ENCODE results near the gene SLC34A2. TPM values are rescaled to one million over a fixed set of nuclear protein-coding genes. Genes with fewer than 3 reads are reported as not detected.
"Not testable (repeated sequence)": the region's sequence is repeated elsewhere in the genome, so short reads cannot be mapped to it uniquely, and the experiment has no call there.

SLC34A2 gene
- total RNA-seq, 2 experiments from 2014 or later = not detected

DNA sequence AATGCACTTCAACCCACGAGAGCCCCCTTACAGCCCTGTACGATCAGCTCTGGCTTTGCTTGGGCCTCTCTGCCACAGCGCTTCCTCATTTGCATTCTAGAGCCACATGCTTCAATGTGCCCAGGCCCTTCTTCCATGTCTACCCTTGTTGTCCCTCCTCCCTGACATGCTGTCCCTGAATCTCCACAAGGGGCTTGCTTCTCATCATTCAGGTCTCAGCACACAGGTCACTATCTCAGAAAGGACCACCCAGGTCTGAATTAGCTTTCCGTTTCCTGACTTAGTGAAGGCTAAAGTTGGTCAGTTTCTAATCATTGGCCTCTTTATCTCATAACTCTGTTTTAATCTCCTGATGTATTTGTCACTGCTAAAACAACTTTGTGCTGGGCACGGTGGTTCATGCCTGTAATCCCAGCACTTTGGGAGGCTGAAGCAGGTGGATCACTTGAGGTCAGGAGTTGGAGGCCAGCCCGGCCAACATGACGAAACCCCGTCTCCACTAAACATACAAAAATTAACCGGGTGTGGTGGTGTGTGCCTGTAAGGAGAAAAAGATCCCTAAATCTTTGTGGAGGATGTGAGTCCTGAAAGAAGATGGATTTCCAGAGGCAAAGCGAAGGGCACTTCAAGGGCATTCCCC, 17.9 kb upstream of the SLC34A2 start:
- Mint-ChIP-seq H3K4me1 (ENCODE audit: low read depth) (no peaks in the 10 kb centered on the region), H3K27me3 (ENCODE audit: low read depth) (no peaks in the 10 kb centered on the region), H3K36me3 (ENCODE audit: low read depth) (no peaks in the 10 kb centered on the region), H3K4me3 (no peak overlapping the region), H3K9me3 (ENCODE audit: insufficient read depth) (no peaks in the 10 kb centered on the region), H3K27ac (no peak overlapping the region)
- ATAC-seq (no peak), DNase-seq (no peak)
- CTCF ChIA-PET = no interaction called here
- POLR2A ChIA-PET = no interaction called here

- Mint-ChIP-seq H3K4me1 (ENCODE audit: low read depth) (no peaks in the 10 kb centered on the region), H3K27ac (no peak overlapping the region), H3K36me3 (ENCODE audit: low read depth) (no peaks in the 10 kb centered on the region), H3K27me3 (ENCODE audit: low read depth) (no peaks in the 10 kb centered on the region), H3K4me3 (no peak overlapping the region), H3K9me3 (ENCODE audit: insufficient read depth) (no peaks in the 10 kb centered on the region)
- DNase-seq = no peak
- POLR2A ChIA-PET = no interaction called here
- CTCF ChIA-PET = no interaction called here
- ATAC-seq = no peak
These were observed 17.4 kb upstream of the SLC34A2 start for GRCh38 chr4:25638221-25638601.

DNA sequence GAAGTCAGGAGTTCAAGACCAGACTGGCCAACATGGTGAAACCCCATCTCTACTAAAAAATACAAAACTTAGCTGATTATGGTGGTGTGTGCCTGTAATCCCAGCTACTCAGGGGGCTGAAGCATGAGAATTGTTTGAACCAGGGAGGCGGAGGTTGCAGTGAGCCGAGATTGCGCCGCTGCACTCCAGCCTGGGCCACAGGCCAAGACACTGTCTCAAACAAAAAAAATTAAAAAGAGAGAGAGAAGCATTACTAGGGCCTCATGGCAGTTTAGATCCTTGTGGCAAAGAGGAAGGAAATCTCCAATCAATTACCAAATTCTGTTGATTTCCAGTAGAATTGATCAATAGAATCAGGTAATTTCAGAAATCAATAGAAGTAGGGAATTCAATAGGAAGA, 16.8 kb upstream of the SLC34A2 start:
- H3K27ac Mint-ChIP-seq = no peak overlapping the region
- no peak overlapping the region for H3K4me3 Mint-ChIP-seq
- ChIA-PET CTCF (no interaction called here), POLR2A (interaction anchor here (0.5 kb wide), 1 partner anchor 434 kb away, joined by 3 read pairs; no protein-coding TSS in a partner anchor)
- ATAC-seq (no peak), DNase-seq (no peak)
- H3K36me3 Mint-ChIP-seq (ENCODE audit: low read depth) = no peaks in the 10 kb centered on the region
- H3K9me3 Mint-ChIP-seq (ENCODE audit: insufficient read depth) = no peaks in the 10 kb centered on the region
- H3K27me3 Mint-ChIP-seq (ENCODE audit: low read depth) = no peaks in the 10 kb centered on the region
- H3K4me1 Mint-ChIP-seq (ENCODE audit: low read depth) = no peaks in the 10 kb centered on the region

- CTCF ChIA-PET = no interaction called here
- Mint-ChIP-seq H3K27me3 (ENCODE audit: low read depth) (peaks cover 27% of the 10 kb centered on the region), H3K9me3 (ENCODE audit: insufficient read depth) (no peaks in the 10 kb centered on the region), H3K36me3 (ENCODE audit: low read depth) (no peaks in the 10 kb centered on the region), H3K4me1 (ENCODE audit: low read depth) (peaks cover 7% of the 10 kb centered on the region), H3K27ac (no peak overlapping the region), H3K4me3 (no peak overlapping the region)
- ATAC-seq (no peak), DNase-seq (no peak)
- POLR2A ChIA-PET = interaction anchor here (0.5 kb wide), 1 partner anchor 1165 kb away, joined by 3 read pairs; no protein-coding TSS in a partner anchor
These were observed 5.3 kb upstream of the SLC34A2 start for GRCh38 chr4:25650311-25650710.

- no peak for ATAC-seq
- H3K27ac Mint-ChIP-seq = no peak overlapping the region
- H3K36me3 Mint-ChIP-seq (ENCODE audit: low read depth) = no peaks in the 10 kb centered on the region
- peaks cover 38% of the 10 kb centered on the region for H3K27me3 Mint-ChIP-seq (ENCODE audit: low read depth)
- H3K4me3 Mint-ChIP-seq = no peak overlapping the region
- peaks cover 10% of the 10 kb centered on the region for H3K4me1 Mint-ChIP-seq (ENCODE audit: low read depth)
- POLR2A ChIA-PET = no interaction called here
- no peaks in the 10 kb centered on the region for H3K9me3 Mint-ChIP-seq (ENCODE audit: insufficient read depth)
- no peak for DNase-seq
- CTCF ChIA-PET = no interaction called here
These were observed 4.0 kb upstream of the SLC34A2 start for GRCh38 chr4:25651682-25652081.

DNA sequence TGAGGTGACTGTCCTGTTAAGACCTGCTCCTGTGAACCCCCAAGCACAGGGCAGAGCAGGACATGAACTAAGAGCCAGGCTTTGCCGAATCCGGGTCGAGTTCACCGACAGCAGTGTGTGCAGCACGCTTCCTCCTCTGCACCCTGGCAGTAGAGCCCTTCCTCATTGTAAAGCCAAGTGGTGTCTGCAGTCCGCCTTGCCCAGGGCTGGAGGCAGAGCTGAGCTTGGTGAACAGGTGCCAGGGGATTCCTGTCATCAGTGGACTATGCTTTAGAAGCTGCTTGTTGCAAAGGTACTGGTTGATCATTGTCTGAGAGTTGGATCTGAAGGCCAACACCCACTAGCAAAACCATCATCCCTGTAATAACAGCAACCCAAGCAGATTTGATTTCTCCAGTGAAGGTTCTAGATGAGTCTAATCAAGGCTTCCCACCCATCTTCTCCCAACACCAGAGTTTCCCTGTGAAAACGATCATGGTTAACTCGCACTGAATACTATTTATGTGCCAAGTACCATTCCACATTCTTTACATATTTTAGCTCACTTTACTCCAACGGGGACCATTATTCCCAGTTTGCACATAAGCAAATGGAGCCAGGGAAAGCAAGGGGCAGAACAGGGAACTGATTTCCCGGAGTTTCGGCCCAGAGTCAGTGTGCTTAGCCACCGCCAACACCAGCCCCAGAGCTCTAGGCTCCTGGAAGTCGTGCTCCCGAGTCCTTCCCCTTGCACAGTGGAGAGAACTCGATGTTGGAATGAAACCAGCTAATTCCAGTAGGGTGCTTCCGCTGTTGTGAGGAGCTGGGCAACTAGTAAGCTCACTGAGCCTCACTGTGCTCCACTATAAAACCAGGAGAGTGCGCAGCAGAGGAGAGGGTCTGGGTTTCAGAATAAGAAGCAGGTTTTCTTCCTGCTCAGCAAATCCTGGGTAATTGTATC, 1.4 kb upstream of the SLC34A2 start:
- DNase-seq (no peak), ATAC-seq (no peak)
- Mint-ChIP-seq H3K9me3 (ENCODE audit: insufficient read depth) (no peaks in the 10 kb centered on the region), H3K36me3 (ENCODE audit: low read depth) (no peaks in the 10 kb centered on the region), H3K4me1 (ENCODE audit: low read depth) (peaks cover 10% of the 10 kb centered on the region), H3K27ac (no peak overlapping the region), H3K4me3 (no peak overlapping the region), H3K27me3 (ENCODE audit: low read depth) (peaks cover 39% of the 10 kb centered on the region)
- ChIA-PET CTCF (no interaction called here), POLR2A (interaction anchor here (0.6 kb wide), 1 partner anchor 266 kb away, joined by 3 read pairs; no protein-coding TSS in a partner anchor)

GRCh38 chr4:25656031-25656430, 380 bp downstream of the SLC34A2 start:
- CTCF ChIA-PET = no interaction called here
- Mint-ChIP-seq H3K27ac (no peak overlapping the region), H3K9me3 (ENCODE audit: insufficient read depth) (no peaks in the 10 kb centered on the region), H3K4me1 (ENCODE audit: low read depth) (peaks cover 10% of the 10 kb centered on the region), H3K27me3 (ENCODE audit: low read depth) (peaks cover 39% of the 10 kb centered on the region), H3K36me3 (ENCODE audit: low read depth) (no peaks in the 10 kb centered on the region), H3K4me3 (no peak overlapping the region)
- DNase-seq (no peak), ATAC-seq (no peak)
- POLR2A ChIA-PET = no interaction called here

DNA sequence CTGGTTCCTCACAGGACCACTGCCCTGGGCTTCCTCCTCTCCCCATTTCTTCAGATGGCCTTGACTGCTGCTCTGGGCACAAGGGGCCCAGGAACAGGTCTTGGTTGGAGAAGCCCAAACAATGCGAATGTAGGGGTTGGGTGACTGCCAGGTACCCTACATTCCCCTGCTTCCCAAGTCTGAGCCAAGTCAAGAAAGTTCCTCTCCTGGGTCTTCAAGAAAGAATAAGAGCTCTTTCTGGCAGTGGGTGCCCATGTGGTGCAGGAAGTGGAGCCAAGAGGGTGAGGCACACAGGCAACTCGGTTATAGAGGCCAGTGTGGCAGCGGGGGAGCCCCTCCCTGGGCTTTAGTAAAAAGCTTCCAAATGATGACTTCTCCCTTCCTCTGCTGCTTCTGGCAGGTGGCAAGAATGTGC, 2.7 kb downstream of the SLC34A2 start:
- Mint-ChIP-seq H3K4me3 (no peak overlapping the region), H3K27me3 (ENCODE audit: low read depth) (peaks cover 31% of the 10 kb centered on the region), H3K36me3 (ENCODE audit: low read depth) (no peaks in the 10 kb centered on the region), H3K27ac (no peak overlapping the region), H3K4me1 (ENCODE audit: low read depth) (peaks cover 10% of the 10 kb centered on the region), H3K9me3 (ENCODE audit: insufficient read depth) (no peaks in the 10 kb centered on the region)
- ChIA-PET POLR2A (no interaction called here), CTCF (no interaction called here)
- ATAC-seq = no peak
- no peak for DNase-seq

DNA sequence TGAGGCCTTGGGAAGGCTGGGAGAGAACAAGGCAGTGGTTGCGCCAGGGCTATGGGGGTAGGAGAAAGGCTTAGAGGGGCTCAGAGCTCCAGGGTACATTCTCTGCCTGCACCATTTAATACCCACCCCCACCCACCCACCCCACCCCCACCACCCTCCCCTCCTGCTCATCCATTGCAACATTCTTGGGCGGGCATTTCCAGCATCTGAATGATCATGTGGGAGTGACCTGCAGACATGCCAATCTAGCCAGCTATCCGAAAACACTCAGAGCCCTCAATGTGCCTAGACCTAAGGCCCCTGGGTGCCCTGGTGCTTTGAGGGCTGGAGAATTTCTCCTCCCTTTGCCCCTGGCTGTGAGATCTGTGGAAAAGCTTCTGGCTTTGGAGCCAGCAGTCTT, 3.1 kb downstream of the SLC34A2 start:
- H3K27ac Mint-ChIP-seq = no peak overlapping the region
- CTCF ChIA-PET = no interaction called here
- DNase-seq (no peak), ATAC-seq (no peak)
- no peaks in the 10 kb centered on the region for H3K9me3 Mint-ChIP-seq (ENCODE audit: insufficient read depth)
- H3K4me1 Mint-ChIP-seq (ENCODE audit: low read depth) = peaks cover 10% of the 10 kb centered on the region
- H3K4me3 Mint-ChIP-seq = no peak overlapping the region
- H3K27me3 Mint-ChIP-seq (ENCODE audit: low read depth) = peaks cover 30% of the 10 kb centered on the region
- no peaks in the 10 kb centered on the region for H3K36me3 Mint-ChIP-seq (ENCODE audit: low read depth)
- POLR2A ChIA-PET = no interaction called here

GRCh38 chr4:25661441-25661840, 5.8 kb downstream of the SLC34A2 start:
- not testable (repeated sequence) for ATAC-seq; H3K27me3 Mint-ChIP-seq (ENCODE audit: low read depth)

DNA sequence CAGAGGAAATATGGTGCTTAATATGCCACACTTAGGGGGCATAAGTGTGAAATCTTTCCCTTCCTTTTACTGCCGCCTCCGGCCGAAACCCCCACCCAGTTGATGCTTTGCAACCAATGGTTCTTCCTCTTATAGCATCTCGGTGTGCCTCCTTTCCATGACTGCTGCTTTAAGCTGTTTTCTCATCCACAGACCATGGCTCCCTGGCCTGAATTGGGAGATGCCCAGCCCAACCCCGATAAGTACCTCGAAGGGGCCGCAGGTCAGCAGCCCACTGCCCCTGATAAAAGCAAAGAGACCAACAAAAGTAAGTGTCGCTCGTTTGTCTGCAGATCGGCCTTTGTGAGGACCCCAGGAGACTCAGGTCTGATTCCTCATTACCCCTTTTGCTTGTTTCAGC, 6.7 kb downstream of the SLC34A2 start:
- Mint-ChIP-seq H3K4me1 (ENCODE audit: low read depth) (no peaks in the 10 kb centered on the region), H3K36me3 (ENCODE audit: low read depth) (no peaks in the 10 kb centered on the region), H3K27ac (no peak overlapping the region), H3K9me3 (ENCODE audit: insufficient read depth) (no peaks in the 10 kb centered on the region), H3K27me3 (ENCODE audit: low read depth) (no peaks in the 10 kb centered on the region), H3K4me3 (no peak overlapping the region)
- ATAC-seq = no peak
- CTCF ChIA-PET = no interaction called here
- no peak for DNase-seq
- POLR2A ChIA-PET = no interaction called here

More at GRCh38 chr4:25661441-25661840, 5.8 kb downstream of the SLC34A2 start:
- CTCF ChIA-PET; H3K4me3 Mint-ChIP-seq; DNase-seq; H3K27ac Mint-ChIP-seq; H3K4me1 Mint-ChIP-seq (ENCODE audit: low read depth); H3K9me3 Mint-ChIP-seq (ENCODE audit: insufficient read depth); POLR2A ChIA-PET; H3K36me3 Mint-ChIP-seq (ENCODE audit: low read depth): not testable (repeated sequence)

DNA sequence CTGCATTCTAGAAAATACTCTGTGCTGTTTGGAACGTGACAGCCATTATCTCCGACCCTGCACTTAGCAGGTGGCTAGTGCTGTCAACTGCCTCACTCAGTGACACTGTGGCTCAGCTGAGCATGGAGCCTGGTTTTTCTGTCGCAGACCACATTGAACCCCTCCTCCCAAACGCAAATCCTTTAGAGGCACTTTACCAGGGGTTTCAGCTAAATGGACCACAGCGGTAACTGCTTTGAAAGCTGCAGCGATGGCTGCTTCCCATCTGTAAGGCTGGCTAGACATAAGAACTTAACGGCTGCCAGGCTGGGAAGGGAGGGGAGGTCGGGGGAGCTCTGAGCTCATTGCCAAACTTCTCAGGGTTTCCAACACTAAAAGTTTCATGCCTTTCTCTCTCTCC, 8.1 kb downstream of the SLC34A2 start:
- Mint-ChIP-seq H3K4me3 (no peak overlapping the region), H3K4me1 (ENCODE audit: low read depth) (no peaks in the 10 kb centered on the region), H3K27ac (no peak overlapping the region), H3K9me3 (ENCODE audit: insufficient read depth) (no peaks in the 10 kb centered on the region), H3K27me3 (ENCODE audit: low read depth) (no peaks in the 10 kb centered on the region), H3K36me3 (ENCODE audit: low read depth) (no peaks in the 10 kb centered on the region)
- no peak for DNase-seq
- ChIA-PET POLR2A (no interaction called here), CTCF (no interaction called here)
- no peak for ATAC-seq
